HUES64 (cell line): Measurements from ENCODE around the gene ZBP1.

Source experiments
- H3K27ac ChIP-seq: 2 replicates; pipeline ENCODE4 v1.7.0; 2013; ENCODE audit warnings: low read depth, low read length, inconsistent platforms
- H3K27me3 ChIP-seq: 2 replicates; pipeline ENCODE4 v1.6.1; 2013; ENCODE audit warnings: mild to moderate bottlenecking, low read length; ENCODE audit not compliant: insufficient read depth
- H3K36me3 ChIP-seq: 2 replicates; pipeline ENCODE4 v1.6.1; 2013; ENCODE audit warnings: mild to moderate bottlenecking, low read length; ENCODE audit not compliant: insufficient read depth
- H3K4me1 ChIP-seq: 2 replicates; pipeline ENCODE4 v1.6.1; 2013; ENCODE audit warnings: mild to moderate bottlenecking, low read length, moderate library complexity; ENCODE audit not compliant: insufficient read depth
- H3K4me3 ChIP-seq: 2 replicates; pipeline ENCODE4 v1.5.1; 2013; ENCODE audit warnings: mild to moderate bottlenecking, low read length, moderate library complexity
- H3K9ac ChIP-seq: 2 replicates; pipeline ENCODE4 v1.6.1; 2013; ENCODE audit warnings: mild to moderate bottlenecking, low read depth, low read length
- H3K9me3 ChIP-seq: 2 replicates; pipeline ENCODE4 v1.6.1; 2013; ENCODE audit warnings: low read depth, low read length; ENCODE audit not compliant: insufficient read depth
- WGBS: fragments of 150-250, 120-280 bp; methylation state at CpG from one replicate; pipeline ENCODE4 v1.1.7; 2013; ENCODE audit warnings: missing lambda C conversion rate; 5-methylcytosine and 5-hydroxymethylcytosine counted together

ZBP1 gene

GRCh38 chr20:57663681-57664451, 43.6 kb upstream of the ZBP1 start:
- Histone ChIP-seq H3K27me3 (no peaks in the 10 kb centered on the region), H3K4me1 (no peaks in the 10 kb centered on the region), H3K9ac (no peak overlapping the region), H3K4me3 (no peak overlapping the region), H3K9me3 (no peaks in the 10 kb centered on the region), H3K36me3 (peaks cover 13% of the 10 kb centered on the region), H3K27ac (no peak overlapping the region)
- WGBS = 95% methylated on average over 27 of the region's 27 CpGs

- H3K36me3 ChIP-seq = peaks cover 19% of the 10 kb centered on the region
- H3K4me3 ChIP-seq = no peak overlapping the region
- H3K9ac ChIP-seq = no peak overlapping the region
- no peaks in the 10 kb centered on the region for H3K27me3 ChIP-seq
- no peaks in the 10 kb centered on the region for H3K9me3 ChIP-seq
- 94% methylated on average over 9 of the region's 9 CpGs for WGBS
- H3K4me1 ChIP-seq = no peaks in the 10 kb centered on the region
- H3K27ac ChIP-seq = no peak overlapping the region
Measured at GRCh38 chr20:57663241-57663640, 43.0 kb upstream of the ZBP1 start.

- no peaks in the 10 kb centered on the region for H3K9me3 ChIP-seq
- no peak overlapping the region for H3K4me3 ChIP-seq
- no peaks in the 10 kb centered on the region for H3K4me1 ChIP-seq
- WGBS = 86% methylated on average over 20 of the region's 21 CpGs
- no peak overlapping the region for H3K27ac ChIP-seq
- no peak overlapping the region for H3K9ac ChIP-seq
- H3K36me3 ChIP-seq = peaks cover 23% of the 10 kb centered on the region
- no peaks in the 10 kb centered on the region for H3K27me3 ChIP-seq
Measured at GRCh38 chr20:57662456-57663240, 42.4 kb upstream of the ZBP1 start.

- no peaks in the 10 kb centered on the region for H3K9me3 ChIP-seq
- peaks cover 27% of the 10 kb centered on the region for H3K36me3 ChIP-seq
- WGBS = 89% methylated on average over 26 of the region's 26 CpGs
- H3K9ac ChIP-seq = no peak overlapping the region
- H3K27ac ChIP-seq = no peak overlapping the region
- H3K27me3 ChIP-seq = no peaks in the 10 kb centered on the region
- no peak overlapping the region for H3K4me3 ChIP-seq
- no peaks in the 10 kb centered on the region for H3K4me1 ChIP-seq
Measured at GRCh38 chr20:57661746-57662455, 41.7 kb upstream of the ZBP1 start.

- Histone ChIP-seq H3K27ac (no peak overlapping the region), H3K27me3 (no peaks in the 10 kb centered on the region)
- WGBS = 95% methylated on average over 31 of the region's 31 CpGs
Measured at GRCh38 chr20:57660922-57661745, 40.9 kb upstream of the ZBP1 start.

GRCh38 chr20:57660181-57660921, 40.1 kb upstream of the ZBP1 start:
- Histone ChIP-seq H3K4me3 (no peak overlapping the region), H3K27ac (no peak overlapping the region), H3K9me3 (no peaks in the 10 kb centered on the region), H3K36me3 (peaks cover 29% of the 10 kb centered on the region), H3K4me1 (no peaks in the 10 kb centered on the region), H3K9ac (no peak overlapping the region), H3K27me3 (no peaks in the 10 kb centered on the region)
- 93% methylated on average over 13 of the region's 13 CpGs for WGBS

More at GRCh38 chr20:57660922-57661745, 40.9 kb upstream of the ZBP1 start:
- Histone ChIP-seq H3K4me3 (no peak overlapping the region), H3K4me1 (no peaks in the 10 kb centered on the region), H3K9me3 (no peaks in the 10 kb centered on the region), H3K9ac (no peak overlapping the region), H3K36me3 (peaks cover 29% of the 10 kb centered on the region)

- 95% methylated on average over 24 of the region's 24 CpGs for WGBS
- Histone ChIP-seq H3K9ac (no peak overlapping the region), H3K9me3 (no peaks in the 10 kb centered on the region), H3K27me3 (no peaks in the 10 kb centered on the region), H3K4me3 (no peak overlapping the region), H3K4me1 (no peaks in the 10 kb centered on the region), H3K27ac (no peak overlapping the region), H3K36me3 (peaks cover 29% of the 10 kb centered on the region)
Measured at GRCh38 chr20:57659517-57660180, 39.4 kb upstream of the ZBP1 start.

GRCh38 chr20:57658833-57659516, 38.7 kb upstream of the ZBP1 start:
- Histone ChIP-seq H3K27me3 (no peaks in the 10 kb centered on the region), H3K36me3 (peaks cover 29% of the 10 kb centered on the region), H3K4me1 (no peaks in the 10 kb centered on the region), H3K27ac (no peak overlapping the region), H3K9ac (no peak overlapping the region), H3K4me3 (no peak overlapping the region), H3K9me3 (no peaks in the 10 kb centered on the region)
- 94% methylated on average over 25 of the region's 25 CpGs for WGBS

GRCh38 chr20:57658447-57658832, 38.2 kb upstream of the ZBP1 start:
- Histone ChIP-seq H3K9ac (no peak overlapping the region), H3K9me3 (no peaks in the 10 kb centered on the region), H3K27ac (no peak overlapping the region), H3K36me3 (peaks cover 33% of the 10 kb centered on the region), H3K4me3 (no peak overlapping the region), H3K27me3 (no peaks in the 10 kb centered on the region), H3K4me1 (no peaks in the 10 kb centered on the region)
- 93% methylated on average over 8 of the region's 8 CpGs for WGBS
